ENCODE measurements around the gene NR3C1.

DNA sequence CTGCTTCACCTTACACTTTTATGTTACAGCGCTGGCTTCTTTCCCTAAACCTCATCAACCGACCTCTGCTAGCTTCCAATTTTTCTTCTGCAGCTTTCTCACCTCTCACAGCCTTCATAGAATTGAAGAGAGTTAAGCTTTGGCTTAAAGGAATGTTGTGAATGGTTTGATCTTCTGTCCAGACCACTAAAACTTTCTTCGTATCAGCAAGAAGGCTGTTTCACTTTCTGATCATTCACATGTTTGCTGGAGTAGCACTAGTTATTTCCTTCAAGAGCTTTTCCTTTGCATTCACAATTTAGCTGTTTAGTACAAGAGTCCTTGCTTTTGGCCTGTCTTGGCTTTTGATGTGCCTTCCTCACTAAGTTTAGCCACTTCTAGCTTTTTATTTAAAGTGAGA, 49.5 kb downstream of the NR3C1 start:
- TF ChIP-seq CTCF (IDR thresholded peaks at IDR 0.05 in 2 of 3, conservative IDR thresholded peaks at IDR 0.05 in 1 of 3; ENCODE audit: borderline replicate concordance in 1 of 3, insufficient read depth in 1 of 3, low read depth in 2 of 3, low read length in 2 of 3) (no peak), POLR2A (IDR thresholded peaks at IDR 0.05; ENCODE audit: borderline replicate concordance, extremely low read depth, insufficient read depth, insufficient read length) (no peak), ATF3 (IDR thresholded peaks at IDR 0.05) (no peak), POLR2AphosphoS5 (IDR thresholded peaks at IDR 0.05; ENCODE audit: low read depth, low read length) (no peak)
- TF ChIP-seq, protein P1, sequence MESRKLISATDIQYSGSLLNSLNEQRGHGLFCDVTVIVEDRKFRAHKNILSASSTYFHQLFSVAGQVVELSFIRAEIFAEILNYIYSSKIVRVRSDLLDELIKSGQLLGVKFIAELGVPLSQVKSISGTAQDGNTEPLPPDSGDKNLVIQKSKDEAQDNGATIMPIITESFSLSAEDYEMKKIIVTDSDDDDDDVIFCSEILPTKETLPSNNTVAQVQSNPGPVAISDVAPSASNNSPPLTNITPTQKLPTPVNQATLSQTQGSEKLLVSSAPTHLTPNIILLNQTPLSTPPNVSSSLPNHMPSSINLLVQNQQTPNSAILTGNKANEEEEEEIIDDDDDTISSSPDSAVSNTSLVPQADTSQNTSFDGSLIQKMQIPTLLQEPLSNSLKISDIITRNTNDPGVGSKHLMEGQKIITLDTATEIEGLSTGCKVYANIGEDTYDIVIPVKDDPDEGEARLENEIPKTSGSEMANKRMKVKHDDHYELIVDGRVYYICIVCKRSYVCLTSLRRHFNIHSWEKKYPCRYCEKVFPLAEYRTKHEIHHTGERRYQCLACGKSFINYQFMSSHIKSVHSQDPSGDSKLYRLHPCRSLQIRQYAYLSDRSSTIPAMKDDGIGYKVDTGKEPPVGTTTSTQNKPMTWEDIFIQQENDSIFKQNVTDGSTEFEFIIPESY (IDR thresholded peaks at IDR 0.05; ENCODE audit: extremely low read depth, insufficient replicate concordance, low read length) = no peak

All from HCT116 (cell line).